Measurements from ENCODE around the gene MRPL34. TPM values are rescaled to one million over a fixed set of nuclear protein-coding genes. Genes with fewer than 3 reads are reported as not detected.
A peak's percentile ranks its signal among the peaks of the same experiment; 100 is the strongest.

The MRPL34 gene
- total RNA-seq, 2 donors from 2014 or later, result 58.1 to 62.2 TPM

DNA sequence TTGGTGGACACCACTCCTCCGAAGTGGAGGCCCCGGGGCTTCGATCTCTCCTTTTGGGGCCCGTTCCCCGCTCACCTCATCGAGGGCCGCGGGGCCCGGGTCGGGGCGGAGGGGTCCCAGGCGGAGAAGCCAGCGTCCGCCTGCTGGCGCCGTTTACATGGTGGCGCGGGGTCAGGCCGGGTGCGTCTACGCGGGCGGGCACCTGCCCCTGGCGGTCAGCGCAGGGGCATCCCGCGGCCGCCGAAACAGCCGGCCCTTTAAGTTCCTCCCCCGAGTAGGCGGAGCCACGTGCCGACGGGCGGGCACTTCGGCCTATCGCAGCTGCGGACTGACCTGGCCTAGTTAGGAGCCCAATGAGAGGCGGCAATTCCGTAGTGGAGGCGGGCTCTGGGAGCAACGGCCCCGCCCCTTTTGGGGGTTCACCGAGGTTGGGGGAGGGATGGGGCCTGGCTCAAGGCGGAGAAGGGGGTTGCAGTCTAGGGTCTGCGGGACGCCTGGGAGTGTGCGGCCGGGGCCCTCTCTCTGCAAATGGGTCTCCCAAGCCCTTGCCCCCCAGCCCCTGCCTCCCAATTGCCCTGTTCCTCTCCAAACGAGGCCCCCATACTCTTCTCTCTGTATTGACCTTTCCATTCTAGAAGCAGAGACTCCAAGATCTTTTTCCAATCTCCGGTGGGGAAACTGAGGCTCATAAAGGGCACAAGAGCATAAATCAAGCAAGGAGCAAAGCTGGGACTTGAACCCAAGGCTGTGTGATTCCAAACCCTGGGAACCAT is 2.3 kb upstream of the MRPL34 start, which contains the start of gene ABHD8:
Gene ABHD8 (minus strand): TSS at position 259 of the 773 bp plus-strand sequence. CDS start 1,809 bp downstream, outside the sequence.
- Mint-ChIP-seq H3K27me3 (ENCODE audit: insufficient read depth) (no peaks in the 10 kb centered on the region), H3K27ac (no peak within 1 kb of the TSS), H3K36me3 (ENCODE audit: low read depth) (peaks cover 11% of the 10 kb centered on the region), H3K4me1 (peaks cover 17% of the 10 kb centered on the region), H3K4me3 (peak within 1 kb of the TSS; percentile 61), H3K9me3 (peaks cover 2% of the 10 kb centered on the region)
- H3K27me3 ChIP-seq (ENCODE audit: control insufficient read depth, insufficient read depth, low read length, poor library complexity, severe bottlenecking), result no peaks in the 10 kb centered on the region
- H3K4me1 ChIP-seq (ENCODE audit: control insufficient read depth, insufficient read depth, low read length), result no peaks in the 10 kb centered on the region
- H3K36me3 ChIP-seq (ENCODE audit: control insufficient read depth, insufficient read depth, low read length), result peaks cover 2% of the 10 kb centered on the region
- peak within 1 kb of the TSS; percentile 49 for H3K9ac ChIP-seq (ENCODE audit: extremely low read depth, low read length, poor library complexity, severe bottlenecking)
- H3K9me3 ChIP-seq (ENCODE audit: control insufficient read depth, low read length), result peaks cover 2% of the 10 kb centered on the region
- DNase-seq, result peak; percentile 99
- peak within 1 kb of the TSS; percentile 73 for H3K4me3 ChIP-seq (ENCODE audit: low read length)
- H3K27ac ChIP-seq (ENCODE audit: low read depth, low read length), result no peak within 1 kb of the TSS
- WGBS, 2 experiments (ENCODE audit: insufficient coverage in 1 of 2, insufficient read length in 1 of 2), result 2 to 4% methylated on average over 28 to 52 of the region's 52 CpGs
- TF ChIP-seq, protein P1, sequence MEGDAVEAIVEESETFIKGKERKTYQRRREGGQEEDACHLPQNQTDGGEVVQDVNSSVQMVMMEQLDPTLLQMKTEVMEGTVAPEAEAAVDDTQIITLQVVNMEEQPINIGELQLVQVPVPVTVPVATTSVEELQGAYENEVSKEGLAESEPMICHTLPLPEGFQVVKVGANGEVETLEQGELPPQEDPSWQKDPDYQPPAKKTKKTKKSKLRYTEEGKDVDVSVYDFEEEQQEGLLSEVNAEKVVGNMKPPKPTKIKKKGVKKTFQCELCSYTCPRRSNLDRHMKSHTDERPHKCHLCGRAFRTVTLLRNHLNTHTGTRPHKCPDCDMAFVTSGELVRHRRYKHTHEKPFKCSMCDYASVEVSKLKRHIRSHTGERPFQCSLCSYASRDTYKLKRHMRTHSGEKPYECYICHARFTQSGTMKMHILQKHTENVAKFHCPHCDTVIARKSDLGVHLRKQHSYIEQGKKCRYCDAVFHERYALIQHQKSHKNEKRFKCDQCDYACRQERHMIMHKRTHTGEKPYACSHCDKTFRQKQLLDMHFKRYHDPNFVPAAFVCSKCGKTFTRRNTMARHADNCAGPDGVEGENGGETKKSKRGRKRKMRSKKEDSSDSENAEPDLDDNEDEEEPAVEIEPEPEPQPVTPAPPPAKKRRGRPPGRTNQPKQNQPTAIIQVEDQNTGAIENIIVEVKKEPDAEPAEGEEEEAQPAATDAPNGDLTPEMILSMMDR (conservative IDR thresholded peaks at IDR 0.05), result peak; percentile 83

DNA sequence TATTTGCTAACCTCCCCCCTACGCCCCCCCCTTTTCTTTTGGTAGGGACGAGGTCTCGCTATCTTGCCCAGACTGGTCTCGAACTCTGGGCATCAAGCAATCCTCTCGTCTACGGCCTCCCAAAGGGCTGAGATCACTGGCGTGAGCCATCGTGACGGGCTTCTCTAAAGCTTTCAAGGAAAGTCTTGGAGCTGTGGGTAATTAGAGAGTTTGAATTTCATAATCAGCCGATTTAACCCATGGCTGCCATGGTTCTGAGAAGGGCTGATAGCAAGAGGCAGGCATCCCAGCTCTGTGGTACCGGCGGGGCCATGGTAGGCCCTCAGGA is 1.8 kb upstream of the MRPL34 start:
- Histone ChIP-seq H3K4me1 (ENCODE audit: control insufficient read depth, insufficient read depth, low read length) (no peaks in the 10 kb centered on the region), H3K27me3 (ENCODE audit: control insufficient read depth, insufficient read depth, low read length, poor library complexity, severe bottlenecking) (no peaks in the 10 kb centered on the region), H3K9me3 (ENCODE audit: control insufficient read depth, low read length) (no peaks in the 10 kb centered on the region), H3K36me3 (ENCODE audit: control insufficient read depth, insufficient read depth, low read length) (no peaks in the 10 kb centered on the region), H3K9ac (ENCODE audit: extremely low read depth, low read length, poor library complexity, severe bottlenecking) (no peak overlapping the region), H3K4me3 (ENCODE audit: low read length) (no peak overlapping the region), H3K27ac (ENCODE audit: low read depth, low read length) (no peak overlapping the region)
- Mint-ChIP-seq H3K27me3 (ENCODE audit: insufficient read depth) (no peaks in the 10 kb centered on the region), H3K27ac (no peak overlapping the region), H3K4me3 (no peak overlapping the region), H3K9me3 (no peaks in the 10 kb centered on the region), H3K4me1 (peaks cover 17% of the 10 kb centered on the region), H3K36me3 (ENCODE audit: low read depth) (peaks cover 6% of the 10 kb centered on the region)
- TF ChIP-seq, protein P1 (conservative IDR thresholded peaks at IDR 0.05), result no peak
- no peak for DNase-seq
- 89% methylated on average over 6 to 12 of the region's 12 CpGs for whole genome bisulfite sequencing, 2 experiments (ENCODE audit: insufficient coverage in 1 of 2, insufficient read length in 1 of 2)

DNA sequence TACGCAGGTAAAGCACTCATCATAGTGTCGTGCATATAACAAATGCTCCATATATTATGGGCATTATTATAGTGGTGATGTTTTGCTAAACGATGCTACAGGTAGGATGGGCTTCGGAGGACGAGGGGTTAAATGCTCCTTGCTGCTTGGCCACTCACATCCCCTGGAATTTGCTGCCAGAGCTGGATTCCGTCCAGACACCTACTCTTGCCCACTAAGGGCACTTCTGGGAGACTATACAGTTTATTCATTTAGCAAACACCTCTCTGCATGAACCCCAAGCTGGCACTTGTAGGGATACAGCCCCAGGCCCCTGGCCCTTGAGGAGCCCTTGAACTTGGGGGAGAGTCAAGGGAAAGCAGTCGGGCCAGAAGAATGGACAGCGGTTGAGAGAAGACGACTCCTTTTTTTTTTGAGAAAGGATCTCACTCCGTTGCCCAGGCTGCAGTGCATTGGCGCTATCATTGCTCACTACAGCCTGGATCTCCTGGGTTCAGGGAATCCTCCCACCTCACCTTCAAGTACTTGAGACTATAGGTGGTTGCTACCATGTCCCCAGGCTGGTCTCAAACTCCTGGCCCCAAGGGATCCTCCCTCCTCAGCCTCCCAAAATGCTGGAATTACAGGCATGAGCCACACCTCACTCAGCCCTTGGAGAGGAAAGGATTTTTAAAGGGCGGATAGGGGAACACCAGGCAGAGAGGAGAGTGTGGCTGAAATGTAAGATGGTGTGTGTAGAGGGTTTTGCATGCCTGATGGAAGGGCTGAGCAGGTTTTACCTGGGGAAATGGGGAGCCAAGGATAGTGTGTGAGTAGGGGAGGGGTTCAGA is 1.1 kb upstream of the MRPL34 start:
- no peak overlapping the region for H3K27ac ChIP-seq (ENCODE audit: low read depth, low read length)
- peaks cover 19% of the 10 kb centered on the region for H3K4me1 Mint-ChIP-seq

More for the DNA sequence above, 1.1 kb upstream of the MRPL34 start:
- Histone ChIP-seq H3K4me3 (ENCODE audit: low read length) (no peak overlapping the region), H3K27me3 (ENCODE audit: control insufficient read depth, insufficient read depth, low read length, poor library complexity, severe bottlenecking) (no peaks in the 10 kb centered on the region), H3K36me3 (ENCODE audit: control insufficient read depth, insufficient read depth, low read length) (no peaks in the 10 kb centered on the region), H3K9ac (ENCODE audit: extremely low read depth, low read length, poor library complexity, severe bottlenecking) (no peak overlapping the region), H3K9me3 (ENCODE audit: control insufficient read depth, low read length) (no peaks in the 10 kb centered on the region), H3K4me1 (ENCODE audit: control insufficient read depth, insufficient read depth, low read length) (no peaks in the 10 kb centered on the region)
- H3K27me3 Mint-ChIP-seq (ENCODE audit: insufficient read depth), result no peaks in the 10 kb centered on the region
- DNase-seq, result no peak
- H3K27ac Mint-ChIP-seq, result peak overlapping the region; percentile 20
- peaks cover 5% of the 10 kb centered on the region for H3K36me3 Mint-ChIP-seq (ENCODE audit: low read depth)
- peak overlapping the region; percentile 77 for H3K4me3 Mint-ChIP-seq
- no peaks in the 10 kb centered on the region for H3K9me3 Mint-ChIP-seq
- WGBS, 2 experiments (ENCODE audit: insufficient coverage in 1 of 2, insufficient read length in 1 of 2), result 83 to 93% methylated on average over 9 to 12 of the region's 12 CpGs
- TF ChIP-seq, protein P1 (conservative IDR thresholded peaks at IDR 0.05), result no peak

Measured in endodermal cell (in vitro differentiated cells).